PFSK-1 (cell line): ENCODE measurements around the gene TRAPPC3L.

Source experiments
- FOXP2 ChIP-seq: optimal IDR thresholded peaks from 2 replicates; pipeline ENCODE3; 2011; ENCODE audit warnings: borderline replicate concordance, control low read depth, inconsistent platforms; ENCODE audit not compliant: insufficient read depth; ENCODE audit errors: extremely low read length, extremely low read depth
- POLR2AphosphoS5 ChIP-seq: IDR thresholded peaks from 2 replicates; pipeline ENCODE4 v1.6.1; 2012; ENCODE audit warnings: low read depth, mild to moderate bottlenecking, control low read depth, low read length, moderate library complexity
- SIN3A ChIP-seq: IDR thresholded peaks from 2 replicates; pipeline ENCODE4 v1.6.1; 2012; ENCODE audit warnings: mild to moderate bottlenecking, low read length, moderate library complexity, borderline replicate concordance; ENCODE audit not compliant: insufficient read depth
- TAF1 ChIP-seq: IDR thresholded peaks from 2 replicates; pipeline ENCODE4 v1.6.1; 2012; ENCODE audit warnings: low read length, control low read depth, borderline replicate concordance; ENCODE audit not compliant: insufficient read depth
- TF ChIP-seq, protein P1 (sequence below), 2 experiments: IDR thresholded peaks; 2 replicates each; pipeline versions ENCODE4 v1.6.1 to v1.8.0; 2011 to 2012; ENCODE audit warnings: low read depth in 2 of 2, low read length in 2 of 2, control low read depth in 1 of 2, inconsistent platforms in 1 of 2, mild to moderate bottlenecking in 1 of 2, moderate library complexity in 1 of 2; ENCODE audit not compliant: insufficient read depth in 1 of 2

TRAPPC3L gene

DNA sequence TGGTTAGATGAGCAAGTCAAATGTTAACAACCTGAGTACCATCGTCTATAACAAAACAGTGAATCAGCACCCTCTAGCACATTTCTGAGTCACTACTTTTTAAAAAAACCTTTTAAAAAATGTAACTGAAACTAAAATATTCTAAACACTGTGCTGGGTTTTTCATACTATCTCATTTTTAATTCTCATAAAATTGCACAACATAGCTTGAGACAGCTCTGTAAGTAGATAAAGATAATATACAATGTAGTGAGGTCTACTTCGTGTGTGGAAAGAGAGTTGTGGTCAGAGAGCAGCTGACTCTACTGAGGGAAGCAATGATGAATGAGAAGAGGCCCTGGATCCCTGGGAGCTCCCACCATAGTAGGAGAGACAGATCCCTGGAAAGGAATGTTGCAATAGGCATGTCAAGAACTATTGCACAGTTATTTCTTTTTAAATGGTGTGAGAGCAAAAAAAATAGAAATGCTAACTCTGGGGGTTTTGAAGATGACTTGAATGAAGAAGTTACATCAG lies 97.9 kb downstream of the TRAPPC3L start:
- TF ChIP-seq POLR2AphosphoS5 = no peak
- TF ChIP-seq, protein P1, sequence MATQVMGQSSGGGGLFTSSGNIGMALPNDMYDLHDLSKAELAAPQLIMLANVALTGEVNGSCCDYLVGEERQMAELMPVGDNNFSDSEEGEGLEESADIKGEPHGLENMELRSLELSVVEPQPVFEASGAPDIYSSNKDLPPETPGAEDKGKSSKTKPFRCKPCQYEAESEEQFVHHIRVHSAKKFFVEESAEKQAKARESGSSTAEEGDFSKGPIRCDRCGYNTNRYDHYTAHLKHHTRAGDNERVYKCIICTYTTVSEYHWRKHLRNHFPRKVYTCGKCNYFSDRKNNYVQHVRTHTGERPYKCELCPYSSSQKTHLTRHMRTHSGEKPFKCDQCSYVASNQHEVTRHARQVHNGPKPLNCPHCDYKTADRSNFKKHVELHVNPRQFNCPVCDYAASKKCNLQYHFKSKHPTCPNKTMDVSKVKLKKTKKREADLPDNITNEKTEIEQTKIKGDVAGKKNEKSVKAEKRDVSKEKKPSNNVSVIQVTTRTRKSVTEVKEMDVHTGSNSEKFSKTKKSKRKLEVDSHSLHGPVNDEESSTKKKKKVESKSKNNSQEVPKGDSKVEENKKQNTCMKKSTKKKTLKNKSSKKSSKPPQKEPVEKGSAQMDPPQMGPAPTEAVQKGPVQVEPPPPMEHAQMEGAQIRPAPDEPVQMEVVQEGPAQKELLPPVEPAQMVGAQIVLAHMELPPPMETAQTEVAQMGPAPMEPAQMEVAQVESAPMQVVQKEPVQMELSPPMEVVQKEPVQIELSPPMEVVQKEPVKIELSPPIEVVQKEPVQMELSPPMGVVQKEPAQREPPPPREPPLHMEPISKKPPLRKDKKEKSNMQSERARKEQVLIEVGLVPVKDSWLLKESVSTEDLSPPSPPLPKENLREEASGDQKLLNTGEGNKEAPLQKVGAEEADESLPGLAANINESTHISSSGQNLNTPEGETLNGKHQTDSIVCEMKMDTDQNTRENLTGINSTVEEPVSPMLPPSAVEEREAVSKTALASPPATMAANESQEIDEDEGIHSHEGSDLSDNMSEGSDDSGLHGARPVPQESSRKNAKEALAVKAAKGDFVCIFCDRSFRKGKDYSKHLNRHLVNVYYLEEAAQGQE (IDR thresholded peaks at IDR 0.05; ENCODE audit: insufficient read depth in 1 of 2, low read depth in 2 of 2, low read length in 2 of 2) = no peak
- TF ChIP-seq FOXP2 = no peak
- no peak for TF ChIP-seq TAF1
- no peak for TF ChIP-seq SIN3A

DNA sequence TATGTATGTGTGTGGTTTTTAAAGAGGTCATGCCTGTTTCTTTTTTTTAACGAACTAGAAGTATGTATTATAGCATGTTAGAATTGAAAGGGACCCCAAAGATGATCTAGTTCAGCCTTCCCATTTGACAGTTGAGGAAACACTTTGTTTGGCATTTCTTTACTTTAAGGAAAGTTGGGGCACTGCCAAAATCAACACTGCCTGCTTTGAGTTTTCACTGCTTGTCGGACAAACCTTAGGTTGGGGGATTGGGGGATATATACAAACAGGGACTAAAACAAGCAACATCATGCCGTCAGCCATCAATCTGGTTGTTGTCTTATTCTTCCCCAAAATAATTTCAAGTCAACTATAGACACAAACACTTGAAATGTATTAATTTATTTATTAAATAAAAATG lies 98.4 kb downstream of the TRAPPC3L start:
- TF ChIP-seq FOXP2 = no peak
- TF ChIP-seq, protein P1 (IDR thresholded peaks at IDR 0.05; ENCODE audit: insufficient read depth in 1 of 2, low read depth in 2 of 2, low read length in 2 of 2) = no peak
- TF ChIP-seq TAF1 = no peak
- TF ChIP-seq POLR2AphosphoS5 = no peak
- TF ChIP-seq SIN3A = no peak

GRCh38 chr6:116446399-116446798 lies 99.1 kb downstream of the TRAPPC3L start:
- no peak for TF ChIP-seq FOXP2
- TF ChIP-seq, protein P1 (IDR thresholded peaks at IDR 0.05; ENCODE audit: insufficient read depth in 1 of 2, low read depth in 2 of 2, low read length in 2 of 2) = no peak
- TF ChIP-seq SIN3A = no peak
- no peak for TF ChIP-seq POLR2AphosphoS5
- no peak for TF ChIP-seq TAF1

GRCh38 chr6:116445102-116445501 lies 100.4 kb downstream of the TRAPPC3L start:
- TF ChIP-seq FOXP2 = no peak
- no peak for TF ChIP-seq SIN3A
- no peak for TF ChIP-seq TAF1
- TF ChIP-seq, protein P1 (IDR thresholded peaks at IDR 0.05; ENCODE audit: insufficient read depth in 1 of 2, low read depth in 2 of 2, low read length in 2 of 2) = no peak
- TF ChIP-seq POLR2AphosphoS5 = no peak
